GM21515 (cell line): Measurements from ENCODE around the gene TAC3.
"Not testable (repeated sequence)": the region's sequence is repeated elsewhere in the genome, so short reads cannot be mapped to it uniquely, and the experiment has no call there.

ENCODE experiments used
- ATAC-seq: cut with Tn5 transposase; IDR thresholded peaks from one replicate; pipeline ENCODE4 v1.9.1; 2021; ENCODE audit not compliant: unreplicated experiment

The TAC3 gene

GRCh38 chr12:57037264-57037663 lies 20.9 kb upstream of the TAC3 start:
- ATAC-seq, result no peak

GRCh38 chr12:57033431-57033830 lies 17.1 kb upstream of the TAC3 start:
- ATAC-seq, result no peak

DNA sequence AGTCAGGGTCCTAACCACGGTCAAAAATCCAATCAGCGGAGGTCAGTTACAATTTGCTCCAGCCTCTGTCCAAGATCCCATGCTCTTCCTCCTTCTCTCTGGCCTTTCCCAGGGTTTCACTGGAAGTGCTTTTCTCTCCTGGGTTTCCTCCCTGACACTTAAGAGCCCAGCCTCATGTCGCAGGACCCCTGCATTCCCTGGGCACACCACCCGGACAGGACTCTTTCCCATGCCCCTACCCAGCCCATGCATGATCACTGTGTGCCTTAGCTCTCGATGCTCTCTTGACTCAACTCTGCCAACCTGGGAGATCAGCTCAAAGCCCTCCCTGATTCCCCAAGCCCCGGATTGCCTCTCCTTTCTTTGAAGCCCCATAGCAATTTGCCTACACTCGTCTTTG lies 15.5 kb upstream of the TAC3 start:
- no peak for ATAC-seq

- no peak for ATAC-seq
Observed at GRCh38 chr12:57031138-57031725, 14.9 kb upstream of the TAC3 start.

GRCh38 chr12:57029457-57029856 lies 13.1 kb upstream of the TAC3 start:
- no peak for ATAC-seq

DNA sequence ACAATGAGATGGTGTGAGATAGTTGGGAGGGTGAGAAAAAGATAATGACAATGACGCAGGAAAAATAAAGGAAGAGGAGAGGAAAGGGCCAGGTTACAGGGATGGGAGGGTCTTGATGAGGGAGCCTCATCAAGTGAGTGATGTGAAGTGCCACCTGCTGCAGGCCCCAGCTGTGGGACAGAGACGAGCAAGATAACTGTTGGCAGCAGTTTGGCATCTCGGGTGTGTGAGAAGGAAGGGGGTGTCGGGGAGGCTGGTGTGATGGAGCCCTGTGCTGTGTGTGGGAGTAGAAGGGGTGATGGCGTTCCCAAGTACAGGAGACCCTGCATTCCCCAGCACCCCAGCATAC lies 11.4 kb upstream of the TAC3 start:
- no peak for ATAC-seq

- no peak for ATAC-seq
Observed at GRCh38 chr12:57027011-57027804, 10.9 kb upstream of the TAC3 start.

GRCh38 chr12:57025196-57025595 lies 8.9 kb upstream of the TAC3 start:
- ATAC-seq, result no peak

DNA sequence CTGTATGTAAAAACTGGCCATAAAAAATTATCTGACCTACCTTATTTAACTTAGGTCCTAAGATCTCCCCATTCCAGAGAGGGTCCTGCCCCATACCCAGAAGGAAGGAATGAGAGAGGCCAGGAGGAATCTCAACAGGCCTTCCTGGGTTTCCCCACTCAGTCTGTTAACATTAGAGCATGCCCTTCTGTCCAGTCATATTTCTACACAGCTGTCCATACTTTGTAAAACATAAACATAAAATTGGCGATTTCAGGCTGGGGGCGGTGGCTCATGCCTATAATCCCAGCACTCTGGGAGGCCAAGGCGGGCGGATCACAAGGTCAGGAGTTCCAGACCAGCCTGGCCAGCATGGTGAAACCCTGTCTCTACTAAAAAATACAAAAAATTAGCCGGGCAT lies 6.0 kb upstream of the TAC3 start:
- not testable (repeated sequence) for ATAC-seq

DNA sequence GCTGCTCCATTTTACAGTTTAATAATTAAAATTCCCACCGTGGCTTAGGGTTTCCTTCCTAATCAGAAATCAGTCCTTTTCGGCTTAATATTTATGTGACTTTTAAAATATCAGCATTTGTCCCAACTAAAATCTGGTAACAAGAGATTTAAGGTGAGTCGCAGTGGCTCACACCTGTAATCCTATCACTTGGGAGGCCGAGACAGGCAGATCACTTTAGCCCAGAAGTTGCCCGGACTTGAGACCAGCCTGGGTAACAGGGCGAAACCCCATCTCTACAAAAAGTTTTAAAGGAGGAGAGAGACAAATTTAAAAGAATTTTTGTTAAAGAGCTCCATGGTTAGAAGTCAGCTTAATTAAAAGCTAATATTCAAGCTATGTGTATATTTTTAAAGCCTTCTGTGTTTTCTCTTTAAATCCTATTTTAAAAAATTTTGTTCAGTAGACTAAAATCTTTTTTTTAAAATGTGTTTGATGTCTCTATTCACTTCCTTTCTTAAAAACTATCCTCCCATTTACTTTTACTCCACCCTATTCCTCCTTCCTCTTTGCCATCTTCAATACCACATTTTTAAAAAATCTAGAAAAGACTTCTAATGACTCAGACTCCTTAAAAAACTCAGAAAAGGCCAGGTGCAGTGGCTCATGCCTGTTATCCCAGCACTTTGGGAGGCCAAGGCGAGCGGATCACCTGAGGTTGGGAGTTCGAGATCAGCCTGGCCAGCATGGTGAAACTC lies 3.8 kb upstream of the TAC3 start:
- no peak for ATAC-seq

DNA sequence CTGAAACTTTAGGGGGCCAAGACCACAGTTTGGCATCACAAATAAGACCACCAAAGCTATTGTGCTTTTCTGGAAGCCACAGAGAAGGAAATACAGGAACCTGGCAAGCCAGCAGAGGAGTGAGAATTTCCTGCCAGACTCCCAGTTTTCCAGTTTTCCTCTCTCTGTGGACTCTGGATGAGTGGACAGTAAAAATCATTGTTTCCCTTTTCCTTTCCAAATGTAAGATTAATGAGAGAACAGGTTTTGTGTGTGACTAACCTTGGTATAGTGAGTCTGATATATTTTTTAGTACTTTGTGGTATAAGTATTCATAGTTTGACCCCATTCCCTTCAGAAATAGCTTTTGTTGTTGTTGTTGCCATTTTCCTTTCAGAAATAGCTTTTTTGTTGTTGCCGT lies 2.6 kb upstream of the TAC3 start:
- no peak for ATAC-seq

DNA sequence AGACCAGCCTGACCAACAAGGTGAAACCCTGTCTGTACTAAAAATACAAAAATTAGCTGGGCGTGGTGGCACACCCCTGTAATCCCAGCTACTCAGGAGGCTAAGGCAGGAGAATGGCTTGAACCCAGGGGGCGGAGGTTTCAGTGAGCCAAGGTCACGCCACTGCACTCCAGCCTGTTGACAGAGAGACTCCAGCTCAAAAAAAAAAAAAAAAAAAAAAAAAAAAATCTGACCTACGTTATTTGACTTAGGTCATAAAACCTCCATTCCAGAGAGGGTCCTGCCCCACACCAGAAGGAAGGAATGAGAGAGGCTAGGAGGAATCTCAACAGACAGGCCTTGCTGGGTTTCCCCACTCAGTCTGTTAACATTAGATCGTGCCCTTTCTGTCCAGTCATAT lies 2.0 kb upstream of the TAC3 start:
- not testable (repeated sequence) for ATAC-seq

DNA sequence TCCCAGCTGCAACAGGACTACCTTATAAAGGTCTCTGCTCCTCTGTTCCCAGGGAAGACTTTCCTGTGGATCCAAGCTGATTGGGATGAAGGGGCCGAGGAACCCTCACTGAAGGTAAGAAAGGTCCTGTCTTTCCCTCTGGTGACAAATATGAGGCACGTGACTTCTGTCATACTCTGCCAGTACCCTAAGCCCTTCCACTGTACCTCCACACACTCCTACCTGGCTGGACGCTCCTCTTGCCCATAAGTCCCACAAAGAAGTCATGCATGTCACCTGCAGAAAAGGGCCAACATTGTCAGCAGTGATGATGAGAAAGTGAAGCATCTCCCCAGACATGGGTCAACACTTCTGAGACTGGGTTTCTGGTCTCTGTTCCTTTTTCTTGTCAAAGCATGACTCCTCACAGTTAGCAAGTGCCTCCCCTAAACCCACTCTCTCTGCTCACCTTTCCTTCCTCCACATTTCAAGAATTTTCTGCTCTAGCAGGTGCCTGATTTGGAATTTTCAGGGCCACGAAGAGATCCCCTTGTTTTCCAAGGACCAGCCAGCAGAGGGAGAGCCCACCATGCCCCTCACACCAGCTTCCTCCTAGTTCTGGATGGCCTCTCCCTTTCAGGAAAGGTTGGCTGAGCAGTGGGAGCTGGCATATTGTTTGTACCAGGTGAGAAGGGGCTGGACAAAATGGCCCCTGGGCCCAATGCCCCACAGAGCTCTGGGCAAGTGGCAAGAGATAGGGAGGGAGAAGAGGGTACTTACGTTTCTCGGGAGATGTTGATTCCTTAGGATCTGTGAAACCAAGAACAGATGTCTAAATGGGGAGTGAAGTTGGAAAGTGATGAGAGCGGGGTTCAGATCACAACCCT lies 3.5 kb downstream of the TAC3 start:
- ATAC-seq, result peak; percentile 71

GRCh38 chr12:57011438-57012424 lies 4.6 kb downstream of the TAC3 start:
- peak; percentile 49 for ATAC-seq

DNA sequence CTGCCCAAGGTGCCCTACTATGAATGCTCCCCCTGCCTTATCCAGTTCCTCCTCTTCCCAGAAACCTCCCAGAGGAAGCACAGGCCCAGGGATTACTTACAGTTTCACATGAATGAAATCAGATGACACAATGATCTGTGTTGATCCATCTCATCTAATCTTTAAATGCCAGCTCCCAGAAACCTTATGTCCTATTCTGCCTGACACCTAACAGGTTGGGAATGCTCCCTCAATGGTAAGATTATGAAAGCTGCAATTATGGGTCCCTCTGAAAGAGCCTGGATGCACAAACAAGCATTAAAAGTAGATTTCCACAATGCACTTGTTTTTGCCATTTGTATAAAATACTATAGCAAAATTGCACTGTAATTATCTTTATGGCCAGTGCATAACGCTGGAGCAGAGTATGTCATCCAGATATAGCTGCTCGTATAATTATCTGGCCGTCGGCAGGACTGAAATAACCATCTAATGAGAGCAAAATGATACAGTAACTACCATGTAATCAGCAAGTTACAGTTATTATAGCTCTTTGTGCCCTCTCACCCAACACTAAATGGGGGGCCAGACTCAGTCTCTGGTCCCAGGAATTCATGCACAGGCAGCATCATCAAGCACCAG lies 5.6 kb downstream of the TAC3 start:
- no peak for ATAC-seq

- no peak for ATAC-seq
Observed at GRCh38 chr12:57009949-57010626, 6.2 kb downstream of the TAC3 start.

- ATAC-seq, result no peak
Observed at GRCh38 chr12:57008178-57008577, 8.2 kb downstream of the TAC3 start.

DNA sequence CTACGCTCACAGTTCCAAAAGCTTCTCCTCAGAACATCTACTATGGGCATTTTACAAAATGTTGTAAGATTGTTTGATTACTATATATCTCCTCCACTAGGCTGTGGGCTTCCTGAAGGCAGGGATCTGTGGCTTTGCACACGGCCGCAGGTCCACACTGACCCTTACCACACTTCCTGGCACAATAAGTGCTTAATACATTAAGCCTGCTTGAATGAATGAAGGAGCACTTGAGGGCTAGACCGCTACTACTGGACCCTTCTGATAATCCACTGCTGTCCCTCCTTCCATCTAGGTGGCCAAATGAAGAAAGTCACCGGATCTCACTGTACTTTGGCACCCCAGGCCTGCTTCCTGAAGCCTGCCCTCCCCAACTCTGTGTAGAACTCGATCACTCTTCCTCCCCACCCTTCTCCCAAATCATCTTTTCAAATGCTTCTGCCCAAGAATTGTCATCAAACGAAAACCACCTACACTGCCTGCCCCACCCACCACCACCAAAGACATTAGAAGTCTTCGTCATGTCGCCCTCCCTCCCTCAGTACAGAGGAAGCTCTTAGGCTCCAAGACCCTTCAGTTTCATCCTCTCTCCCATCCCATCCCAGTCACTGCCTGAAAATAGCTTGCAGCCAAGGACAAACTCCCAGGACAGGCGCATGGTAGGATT lies 9.4 kb downstream of the TAC3 start:
- no peak for ATAC-seq
